Suprapubic skin (tissue), 3 donors: Measurements from ENCODE around the gene CHST7.

ENCODE experiments used
- CTCF ChIP-seq, 2 donors: fragments of 200-600 bp in 1 of 2; fragments of 450-650 bp in 1 of 2; sonication (generic) in 1 of 2; IDR thresholded peaks; one replicate each; pipeline ENCODE4 v1.5.1; 2016 to 2019; ENCODE audit warnings: antibody characterized with exemption in 2 of 2, mild to moderate bottlenecking in 1 of 2, moderate library complexity in 1 of 2
- POLR2A ChIP-seq, 2 donors: fragments of 450-650 bp; IDR thresholded peaks; one replicate each; pipeline ENCODE4 v1.6.1; 2017; ENCODE audit warnings: antibody characterized with exemption in 2 of 2, mild to moderate bottlenecking in 2 of 2, moderate library complexity in 2 of 2

GRCh38 chrX:46610070-46610658 lies 36.6 kb downstream of the CHST7 start:
- no peak for TF ChIP-seq CTCF (IDR thresholded peaks at IDR 0.05)
- TF ChIP-seq POLR2A (IDR thresholded peaks at IDR 0.05) = no peak
